GM18507 (cell line): ENCODE results near the gene CYB5R3.

Experiments used
- DNase-seq: peaks from one replicate; pipeline ENCODE4 v3.0.0; 2011; ENCODE audit warnings: low read depth; ENCODE audit not compliant: insufficient read length; ENCODE audit errors: extremely low spot score
- FAIRE-seq: peaks from 2 replicates; lab custom pipeline; 2011; peaks lifted over from hg19 to GRCh38; lab: Jason Lieb, UNC

The CYB5R3 gene

DNA sequence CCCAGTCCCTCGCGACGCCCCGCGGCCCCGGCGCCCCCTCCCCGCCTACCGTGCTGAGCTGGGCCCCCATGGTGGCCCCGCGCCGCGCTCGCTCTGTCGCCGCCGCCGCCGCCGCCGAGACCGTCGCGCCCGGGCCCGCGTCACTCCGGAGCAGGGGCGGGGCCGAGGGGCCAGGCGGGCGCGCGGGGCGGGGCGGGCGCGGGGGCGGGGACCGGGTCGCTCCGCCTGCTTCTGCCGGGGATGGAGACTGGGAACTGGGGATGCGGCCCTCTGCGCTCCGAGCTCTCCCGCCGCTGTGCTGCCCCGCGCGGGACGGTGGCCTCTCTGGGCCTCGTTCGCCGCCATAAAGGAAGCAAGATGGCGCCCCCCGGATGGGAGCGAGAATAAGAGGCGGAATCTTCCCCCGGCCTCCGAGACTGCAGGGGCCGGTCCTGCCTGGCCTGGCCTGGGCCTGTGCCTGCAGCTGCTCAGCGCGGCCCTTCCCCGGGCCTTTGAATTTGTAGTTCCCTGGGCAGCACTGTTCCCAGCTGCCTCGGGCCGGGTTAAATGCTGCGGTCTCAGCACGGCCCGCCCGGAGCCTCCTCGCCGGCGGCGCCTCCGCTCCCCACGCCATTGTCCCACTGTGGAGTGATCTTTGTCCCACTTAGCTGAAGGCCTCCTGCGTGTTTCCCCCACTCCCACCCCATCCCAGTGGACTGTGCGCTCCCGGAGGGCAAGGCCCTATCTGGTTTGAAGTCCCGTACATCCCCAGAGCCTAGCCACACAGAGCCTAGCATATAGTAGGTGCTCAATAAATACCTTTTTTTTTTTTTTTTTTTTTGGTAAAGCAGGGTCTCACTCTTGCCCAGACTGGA lies at the start of gene CYB5R3:
CYB5R3 (minus strand) TSS at position 147 of the 854 bp plus-strand sequence; CDS start at position 70, 77 bp downstream.
- no peak for FAIRE-seq
- peak; percentile 77 for DNase-seq

DNA sequence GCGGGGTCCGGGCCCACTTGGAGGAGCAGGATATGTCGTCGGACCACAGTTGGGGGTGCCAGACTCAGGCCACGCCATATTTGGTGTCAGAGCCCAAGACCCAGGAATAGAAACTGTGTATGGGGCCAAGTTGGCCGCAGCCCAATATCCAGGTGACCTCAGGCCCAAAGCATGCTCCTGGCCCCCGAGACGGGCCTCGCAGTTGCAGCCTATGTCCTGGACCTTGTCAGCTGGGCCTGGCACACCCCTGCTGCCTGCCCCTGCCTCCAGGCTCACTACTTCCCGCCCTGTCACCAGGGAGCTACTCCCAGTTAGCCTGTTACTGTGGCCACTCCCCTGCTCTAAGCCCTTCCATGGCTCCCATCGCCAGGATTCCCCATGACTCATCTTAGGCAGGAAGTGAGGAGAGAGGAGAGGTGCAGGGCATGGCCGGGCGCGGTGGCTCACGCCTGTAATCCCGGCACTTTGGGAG lies 48.4 kb upstream of the CYB5R3 start:
- FAIRE-seq: no peak

DNA sequence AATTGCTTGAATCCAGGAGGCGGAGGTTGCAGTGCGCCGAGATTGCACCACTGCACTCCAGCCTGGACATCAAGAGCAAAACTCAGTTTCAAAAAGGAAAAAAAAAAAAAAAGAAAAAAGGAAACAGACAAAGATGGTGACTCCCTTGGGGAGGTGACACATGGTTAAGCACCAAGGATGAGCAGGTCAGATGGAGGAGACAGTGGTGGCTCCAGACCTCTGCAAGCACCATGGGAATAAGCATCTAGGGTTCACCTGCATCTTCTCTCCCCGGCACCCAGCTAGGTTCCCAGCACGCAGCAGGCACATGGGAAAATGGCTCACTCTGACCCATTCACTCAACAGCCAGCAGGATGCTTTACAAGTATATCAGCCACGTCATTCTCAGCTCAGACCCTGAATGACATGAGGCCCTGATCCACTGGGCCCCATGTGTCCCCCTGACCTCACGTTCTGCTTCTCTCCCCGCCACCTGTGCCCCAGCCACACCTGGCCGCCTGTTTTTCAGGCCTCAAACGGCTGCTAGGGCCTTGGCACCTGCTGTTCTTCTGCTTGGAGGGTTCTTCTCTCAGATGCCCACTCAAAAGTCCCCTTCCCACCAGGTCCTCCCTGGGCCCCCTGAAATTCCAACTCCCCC lies 47.3 kb upstream of the CYB5R3 start:
- FAIRE-seq (no peak), DNase-seq (no peak)

More for the DNA sequence above, 48.4 kb upstream of the CYB5R3 start:
- DNase-seq: no peak

DNA sequence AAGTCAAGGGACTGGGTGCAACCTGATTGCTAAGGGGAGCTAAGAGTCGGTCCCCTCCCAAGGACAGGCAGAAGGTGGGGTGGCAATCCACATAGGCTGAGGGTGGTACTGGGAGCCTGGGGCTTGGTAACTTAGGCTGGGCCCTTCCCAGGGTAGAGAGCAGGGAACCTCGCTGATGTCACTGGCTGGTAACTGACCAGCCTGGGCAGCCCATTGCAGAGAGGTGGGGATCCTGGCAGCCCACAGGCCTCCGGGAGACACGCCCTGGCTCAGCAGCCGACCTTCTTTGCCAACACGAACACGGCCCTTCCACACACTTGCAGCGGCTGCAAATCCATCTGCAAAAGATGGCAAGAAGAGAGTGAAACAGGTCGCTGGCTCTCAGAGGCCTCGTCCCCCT lies 46.1 kb upstream of the CYB5R3 start:
- DNase-seq: no peak
- FAIRE-seq: no peak

DNA sequence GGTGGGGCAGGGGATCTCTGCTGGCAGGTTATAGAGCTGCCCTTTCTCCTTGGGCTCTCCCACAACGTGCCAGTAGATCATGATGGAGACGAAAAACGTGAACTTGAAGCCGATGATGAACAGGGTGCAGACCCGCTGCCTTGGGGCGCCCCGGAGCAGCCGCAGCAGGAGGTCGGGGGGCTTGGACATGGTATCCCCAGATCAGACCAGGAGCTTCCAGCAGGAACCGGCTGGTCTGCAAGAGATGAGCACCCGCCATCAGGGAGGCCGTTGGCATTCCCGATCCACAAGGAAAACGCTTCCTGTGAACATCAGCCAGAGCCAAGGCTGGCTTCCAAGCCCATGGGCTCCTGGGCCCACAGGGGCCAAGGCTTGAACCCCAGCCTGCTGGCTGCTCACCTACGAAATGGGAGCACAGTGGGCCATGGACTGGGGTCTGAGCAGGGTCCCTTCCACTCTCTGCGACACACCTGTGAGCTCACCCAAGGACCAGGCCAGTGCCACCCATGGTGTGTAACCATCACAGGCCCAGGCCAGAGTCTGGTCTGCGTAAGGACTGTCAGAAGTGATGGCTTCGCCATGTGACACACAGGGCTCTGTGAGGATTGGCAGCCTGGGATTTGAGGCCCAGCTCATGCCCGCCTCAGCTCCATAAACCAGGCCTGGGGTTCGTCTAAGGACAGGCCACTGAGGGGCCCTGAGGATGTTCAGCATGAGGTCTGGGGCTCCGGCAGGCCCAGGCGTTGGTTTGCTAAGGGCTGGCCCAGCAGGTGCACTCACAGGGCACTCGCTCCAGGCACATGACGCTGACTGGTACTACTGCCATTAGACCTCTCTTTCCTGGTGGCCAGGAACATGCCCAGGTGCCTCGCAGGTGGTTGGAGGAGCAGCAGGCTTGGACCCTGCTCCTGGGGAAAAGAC lies 44.8 kb upstream of the CYB5R3 start:
- no peak for DNase-seq
- no peak for FAIRE-seq

DNA sequence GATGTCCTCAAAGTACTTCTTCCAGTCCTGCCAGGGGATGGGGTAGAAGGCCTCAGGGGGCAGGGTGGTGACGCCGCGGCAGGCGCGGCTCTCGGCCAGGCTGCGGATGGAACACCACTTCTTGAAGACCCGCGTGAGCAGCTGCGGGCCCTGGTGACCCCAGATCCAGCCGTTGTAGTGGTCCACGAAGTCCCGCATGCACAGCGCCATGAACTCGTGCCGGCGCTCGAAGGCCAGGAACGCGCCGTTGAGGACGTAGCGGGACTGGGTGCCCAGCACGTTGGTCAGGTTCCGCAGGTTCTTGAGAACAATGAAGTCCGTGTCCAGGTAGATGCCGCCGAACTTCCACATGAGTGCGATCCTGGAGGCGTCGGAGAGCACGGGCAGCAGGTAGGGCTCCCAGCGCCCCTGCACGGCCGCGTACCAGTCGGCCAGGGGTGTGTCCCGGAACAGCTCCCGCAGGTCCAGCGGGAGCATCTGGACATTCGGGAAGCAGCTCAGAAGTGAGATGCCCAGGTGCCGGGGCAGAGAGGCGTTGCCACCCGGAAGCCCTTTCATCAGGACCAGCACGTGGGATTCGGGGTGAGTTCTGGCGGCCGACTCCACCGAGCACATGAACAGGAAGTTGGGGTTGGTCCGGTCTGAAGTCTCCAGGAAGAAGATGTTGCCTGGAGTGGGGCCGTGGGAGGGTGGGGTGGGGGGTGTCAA lies 44.0 kb upstream of the CYB5R3 start:
- FAIRE-seq (no peak), DNase-seq (no peak)

DNA sequence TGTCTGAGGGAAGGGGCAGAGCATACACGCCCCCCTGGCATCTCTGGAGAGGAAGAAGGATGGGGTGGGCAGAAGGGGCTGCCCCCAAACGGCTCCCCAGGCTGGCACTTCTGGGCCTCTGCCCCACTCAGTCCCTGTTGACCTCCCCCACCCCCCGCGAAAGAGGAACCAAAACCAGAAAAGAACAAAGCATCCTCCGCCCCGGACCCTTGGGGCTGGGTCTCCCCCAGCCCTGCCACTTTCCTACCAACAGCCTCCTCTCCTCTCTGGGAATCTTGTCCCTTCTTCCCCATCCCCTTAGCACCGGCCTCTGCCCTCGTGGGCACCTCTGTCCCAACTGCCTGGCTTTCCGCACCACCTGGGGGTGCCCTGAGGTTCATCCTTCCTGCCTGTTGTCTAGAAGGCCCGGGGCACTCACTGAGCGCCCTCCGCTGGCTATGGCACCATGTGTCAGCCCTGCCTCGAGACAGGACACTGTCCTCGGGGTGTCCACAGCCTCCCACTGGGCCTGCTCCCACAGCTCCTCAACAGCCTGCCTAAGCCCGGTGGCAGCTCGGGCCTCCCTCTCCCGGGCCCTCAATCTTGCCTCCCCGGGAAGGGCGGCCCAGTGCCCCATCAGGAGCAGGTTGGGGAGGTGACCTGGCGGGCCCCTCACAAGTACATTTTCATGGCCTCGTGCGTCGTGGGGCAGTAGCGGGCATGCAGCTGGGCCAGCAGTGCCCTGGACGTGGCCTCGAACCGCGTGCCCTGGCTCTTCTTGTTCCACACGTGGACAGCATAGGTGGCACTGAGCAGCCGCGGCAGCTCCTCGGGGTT lies 43.3 kb upstream of the CYB5R3 start:
- no peak for FAIRE-seq
- DNase-seq: no peak

DNA sequence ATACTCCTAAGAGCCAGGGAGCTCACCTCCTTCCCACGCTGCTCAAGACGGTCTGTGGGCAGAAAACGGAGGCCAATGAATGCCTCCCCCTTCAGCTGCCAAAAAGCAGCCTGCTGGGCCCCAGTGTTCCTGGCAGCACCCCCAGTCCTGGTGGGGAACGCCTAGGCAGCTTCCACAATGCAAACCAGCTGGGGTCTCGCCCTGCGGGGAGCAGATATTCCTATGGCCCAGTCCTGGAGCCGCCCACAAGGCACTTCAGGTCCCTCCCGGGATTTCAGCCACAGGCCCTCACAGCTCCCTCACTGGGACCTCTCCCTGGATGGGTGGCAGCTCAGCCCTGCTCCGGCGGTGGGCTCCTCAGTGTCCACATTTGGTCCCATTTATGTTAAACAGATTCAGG lies 42.2 kb upstream of the CYB5R3 start:
- no peak for DNase-seq
- FAIRE-seq: no peak

DNA sequence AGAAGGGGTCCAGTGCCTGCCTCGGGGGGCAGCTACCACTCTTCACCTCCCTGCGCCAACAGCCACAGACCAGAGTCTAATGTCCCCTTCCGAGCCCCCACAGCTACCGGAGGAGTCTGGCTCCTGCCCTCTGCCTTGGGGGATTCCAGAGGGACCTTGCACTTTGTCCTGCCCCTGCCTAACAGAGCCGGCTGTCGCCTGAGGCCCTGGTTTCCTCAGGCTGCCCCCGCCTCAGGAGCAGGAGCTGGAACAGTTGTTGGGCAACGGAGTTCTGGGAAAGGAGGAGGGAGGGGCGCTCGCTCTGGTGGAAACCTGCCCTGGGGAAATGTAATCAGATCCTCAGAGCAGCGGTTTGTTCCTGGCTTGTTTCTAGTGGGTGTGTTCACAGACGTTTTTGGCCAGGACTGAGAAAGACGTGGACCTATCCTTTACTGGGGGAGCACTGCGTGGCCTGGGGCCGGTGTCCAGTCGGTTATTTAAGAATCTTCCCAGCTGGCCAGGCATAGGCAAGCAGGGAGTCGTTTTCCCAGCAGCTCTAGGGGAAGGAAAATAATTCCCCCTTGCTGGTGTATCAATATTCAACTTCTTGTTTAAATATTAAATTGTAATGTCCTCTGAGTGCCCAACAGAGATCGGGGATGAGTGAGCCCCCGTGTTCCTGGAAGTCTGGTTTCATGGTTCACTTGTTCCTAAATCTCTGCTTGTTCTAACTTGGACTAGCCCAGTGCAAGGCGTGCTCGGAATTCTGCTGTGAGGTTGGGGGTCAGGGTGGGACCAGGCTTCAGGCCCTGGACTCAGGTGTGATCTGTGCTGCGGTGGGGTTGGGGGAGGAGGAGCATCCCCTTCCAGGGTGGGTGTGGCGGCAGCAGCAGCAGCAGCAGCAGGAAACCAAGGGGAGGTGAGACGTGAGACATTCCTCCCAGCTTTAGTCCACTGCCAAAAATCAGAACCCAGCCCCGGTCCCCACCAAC lies 39.3 kb upstream of the CYB5R3 start:
- FAIRE-seq: no peak
- DNase-seq: no peak

DNA sequence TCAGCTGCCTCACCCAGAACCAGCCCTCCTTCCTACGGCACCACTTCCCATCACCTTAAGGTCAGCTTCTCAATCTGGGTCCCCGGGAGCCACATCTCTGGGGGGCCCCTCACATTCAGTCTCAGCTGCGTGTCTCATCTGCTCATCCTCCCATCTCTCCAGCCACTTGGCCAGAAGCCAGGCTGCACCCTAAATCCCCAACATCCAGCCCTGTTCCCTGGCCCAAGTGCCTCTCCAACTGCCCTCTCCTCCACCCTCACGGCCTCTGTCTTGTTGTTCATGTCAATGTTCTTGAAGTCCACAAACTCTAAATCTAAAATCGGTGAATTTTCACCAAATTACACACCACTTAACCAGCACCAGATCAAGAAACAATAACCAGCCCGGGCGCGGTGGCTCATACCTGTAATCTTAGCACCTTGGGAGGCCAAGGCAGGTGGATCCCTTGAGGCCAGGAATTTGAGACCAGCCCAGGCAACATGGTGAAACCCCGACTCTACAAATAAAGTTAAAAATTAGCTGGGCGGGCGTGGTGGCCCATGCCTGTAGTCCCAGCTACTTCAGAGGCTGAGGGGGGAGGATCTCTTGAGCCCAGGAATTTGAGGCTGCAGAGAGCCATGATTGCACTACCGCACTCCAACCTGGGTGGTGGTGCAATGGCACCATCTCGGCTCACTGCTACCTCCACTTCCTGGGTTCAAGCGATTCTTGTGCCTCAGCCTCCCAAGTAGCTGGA lies 37.7 kb upstream of the CYB5R3 start:
- DNase-seq (no peak), FAIRE-seq (no peak)

DNA sequence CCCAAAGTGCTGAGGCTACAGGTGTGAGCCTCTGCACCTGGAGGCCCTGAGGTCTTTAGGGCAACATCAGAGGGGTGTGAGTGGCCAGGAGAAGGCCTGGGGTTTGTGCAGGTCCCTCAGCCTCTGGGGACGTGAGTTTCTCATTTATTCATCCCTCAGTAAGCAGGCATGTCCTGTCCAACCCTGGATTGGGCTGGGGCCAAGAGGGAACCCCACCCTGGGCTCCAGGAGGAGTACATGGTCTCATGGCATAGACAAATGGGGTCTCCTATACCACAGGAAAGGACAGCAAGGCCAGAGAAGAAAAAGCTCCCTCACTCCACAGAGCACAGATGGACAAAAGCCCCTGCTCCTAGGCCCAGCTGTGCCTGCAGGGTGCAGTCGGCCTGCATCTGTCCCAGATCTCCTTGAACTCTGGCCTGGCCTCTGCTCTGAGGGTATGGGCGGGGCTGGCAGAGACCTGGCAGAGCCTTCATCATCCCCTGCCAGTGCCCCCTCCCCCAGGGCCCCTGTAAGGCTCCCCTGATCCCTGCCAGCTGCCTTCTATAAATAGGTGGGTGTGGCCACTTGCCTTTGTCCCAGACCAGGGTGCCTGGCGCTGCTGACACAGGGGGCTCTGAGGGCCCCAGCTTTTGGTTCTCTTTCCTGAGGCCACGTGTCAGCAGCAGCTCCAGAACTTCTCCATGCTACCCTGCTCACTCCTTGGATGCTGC lies 36.9 kb upstream of the CYB5R3 start:
- no peak for DNase-seq
- FAIRE-seq: no peak

DNA sequence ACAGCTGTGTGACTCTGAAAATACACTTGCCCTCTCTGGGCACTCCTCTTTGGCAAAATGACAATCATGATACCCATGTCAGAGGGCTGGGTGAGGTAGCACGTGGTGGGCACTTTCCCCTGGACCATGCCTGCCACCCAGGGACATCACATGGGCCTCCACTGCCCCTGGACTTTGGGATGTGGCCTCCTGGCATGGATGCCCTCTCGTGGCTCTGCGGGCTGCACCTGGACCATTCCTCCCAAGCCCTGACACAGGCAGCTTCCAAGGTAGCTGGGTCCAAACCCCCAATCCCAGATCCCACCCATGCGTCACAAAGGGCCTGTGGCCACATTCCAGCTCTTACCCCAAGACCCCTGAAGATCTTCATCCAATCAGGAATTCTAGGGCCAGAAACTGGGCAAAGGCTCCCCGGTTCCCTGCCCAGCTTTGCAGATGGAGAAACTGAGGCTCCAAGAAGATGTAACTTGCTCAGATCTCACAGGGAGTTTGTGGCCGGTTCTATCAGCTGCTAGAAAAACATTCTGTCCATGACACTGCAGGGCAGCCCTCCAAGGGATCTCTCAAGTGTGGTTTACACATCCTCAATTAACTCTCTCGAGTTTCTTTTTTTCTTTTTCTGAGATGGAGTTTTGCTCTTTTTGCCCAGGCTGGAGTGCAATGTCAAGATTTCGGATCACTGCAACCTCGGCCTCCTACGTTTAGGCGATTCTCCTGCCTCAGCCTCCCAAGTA lies 35.4 kb upstream of the CYB5R3 start:
- FAIRE-seq (no peak), DNase-seq (no peak)

DNA sequence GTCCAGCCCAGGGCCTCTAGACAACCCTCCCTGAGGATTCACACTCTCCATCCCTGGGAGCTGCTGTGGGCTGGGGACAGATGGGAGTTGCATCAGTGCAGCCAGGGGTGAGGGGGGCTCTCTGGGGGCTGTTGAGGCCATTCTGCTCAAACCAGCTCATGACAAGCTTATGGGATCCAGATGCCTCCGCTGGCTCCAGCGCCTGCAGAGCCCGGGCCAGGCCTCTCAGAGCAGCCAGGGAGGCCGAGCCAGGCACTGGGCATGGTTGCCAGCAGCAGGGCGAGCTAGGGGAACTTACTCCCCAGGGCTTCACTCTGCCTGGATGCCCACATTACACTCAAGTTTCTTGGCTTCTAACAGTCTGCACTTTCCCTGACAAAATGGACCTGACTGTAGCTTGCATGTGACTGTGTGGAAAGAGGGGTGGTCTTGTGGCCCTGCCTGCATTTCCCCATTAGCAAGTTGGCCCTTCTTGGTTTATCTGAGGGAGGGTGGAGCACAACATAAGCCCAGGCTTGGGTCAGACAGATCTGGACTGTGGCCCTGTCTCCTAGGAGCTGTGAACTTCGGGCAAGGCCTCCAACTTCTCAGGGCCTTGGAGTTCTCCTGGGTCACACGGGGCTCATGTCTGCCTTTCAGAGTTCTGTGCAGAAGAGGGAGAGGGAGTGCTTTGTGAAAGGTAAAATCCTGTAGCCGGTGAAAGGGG lies 34.5 kb upstream of the CYB5R3 start:
- no peak for FAIRE-seq
- DNase-seq: no peak

DNA sequence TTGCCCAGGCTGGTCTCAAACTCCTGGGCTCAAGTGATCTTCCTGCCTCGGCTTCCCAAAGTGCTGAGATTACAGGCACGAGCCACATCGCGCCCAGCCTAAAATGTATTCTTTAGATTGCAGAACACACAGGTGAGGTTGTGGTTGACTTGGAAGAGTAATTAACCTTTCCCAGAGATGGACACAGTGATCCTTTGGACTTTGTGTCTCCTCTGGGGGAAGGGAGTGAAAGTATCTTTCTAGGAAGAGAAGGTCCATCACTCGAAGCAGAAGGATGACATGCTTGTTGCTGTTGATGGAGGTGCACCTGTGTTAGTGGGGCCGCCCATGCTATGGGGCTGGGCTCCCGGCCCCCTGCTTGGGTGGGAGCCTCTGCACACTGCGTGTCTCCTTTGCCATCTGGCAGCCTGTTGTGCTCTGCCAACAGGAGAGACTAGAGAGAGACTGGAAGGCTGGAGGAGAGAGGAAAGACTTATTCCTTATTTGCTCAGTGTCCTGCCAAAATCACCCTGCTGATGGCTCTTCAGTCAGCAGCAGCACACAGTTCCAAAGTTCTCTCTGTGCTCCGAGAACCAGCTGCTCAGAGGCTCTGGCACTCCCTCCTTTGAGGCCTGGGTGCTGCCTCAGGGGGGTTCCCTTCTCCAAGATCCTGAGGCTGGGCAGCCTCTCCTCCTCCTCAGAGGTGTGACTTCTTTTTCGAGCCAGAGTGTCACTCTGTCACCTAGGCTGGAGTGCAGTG lies 33.1 kb upstream of the CYB5R3 start:
- DNase-seq (no peak), FAIRE-seq (no peak)
